NCI-H774 (cell line): Measurements from ENCODE around the gene GGTLC2.

ENCODE experiments used
- DNase-seq: peaks from one replicate; lab custom pipeline; 2025; lab: John Stamatoyannopoulos, UW

The GGTLC2 gene

DNA sequence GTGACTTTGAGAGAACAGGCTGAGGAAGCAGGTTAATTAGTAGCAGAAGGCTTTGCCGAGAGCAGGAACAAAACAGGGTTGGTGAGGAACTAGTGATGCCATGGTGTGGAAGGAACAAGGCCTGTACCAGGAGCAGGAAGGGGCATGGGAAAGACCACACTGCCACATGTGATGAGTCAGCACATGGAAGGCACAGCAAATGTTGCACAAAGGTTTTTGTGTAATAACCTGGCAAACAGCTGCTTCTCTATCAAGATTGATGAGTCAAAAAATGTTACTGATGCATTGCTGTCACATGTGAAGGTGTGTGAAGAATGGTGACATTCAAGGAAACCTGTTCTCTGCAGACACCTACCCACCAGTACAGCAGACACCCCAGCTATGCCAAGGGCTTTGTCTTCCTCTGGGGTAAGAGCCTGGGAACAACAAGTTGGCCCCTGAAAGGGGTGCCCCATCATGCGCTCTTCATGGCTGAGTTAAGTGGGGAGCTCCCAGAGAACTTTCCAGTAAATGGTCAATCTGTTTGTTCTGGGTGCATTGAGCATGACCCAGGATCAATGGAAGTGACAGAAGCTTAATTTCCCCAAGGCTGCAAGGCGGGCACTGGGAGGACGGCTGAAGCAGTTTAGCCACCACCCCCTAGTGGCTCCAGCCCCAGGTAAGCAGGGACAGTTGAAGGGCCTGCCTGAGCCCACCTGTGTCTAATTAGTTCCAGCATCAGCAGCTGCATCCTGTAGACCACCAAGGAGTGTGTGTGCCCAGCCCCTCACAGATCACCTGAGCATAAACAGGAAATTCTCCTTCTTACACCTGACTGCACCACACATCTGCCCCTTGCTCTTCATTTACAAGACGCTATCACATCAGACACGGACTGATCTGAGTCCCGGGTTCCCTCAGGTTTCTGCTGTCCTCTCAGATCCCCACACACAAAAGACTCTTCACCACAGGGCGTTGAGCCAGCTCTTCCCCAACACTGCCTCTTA, 47.6 kb downstream of the GGTLC2 start:
- DNase-seq, result no peak

- peak; percentile 37 for DNase-seq
These were observed 48.5 kb downstream of the GGTLC2 start for GRCh38 chr22:22692707-22693530.

GRCh38 chr22:22693531-22693884, 49.1 kb downstream of the GGTLC2 start:
- DNase-seq, result no peak

DNA sequence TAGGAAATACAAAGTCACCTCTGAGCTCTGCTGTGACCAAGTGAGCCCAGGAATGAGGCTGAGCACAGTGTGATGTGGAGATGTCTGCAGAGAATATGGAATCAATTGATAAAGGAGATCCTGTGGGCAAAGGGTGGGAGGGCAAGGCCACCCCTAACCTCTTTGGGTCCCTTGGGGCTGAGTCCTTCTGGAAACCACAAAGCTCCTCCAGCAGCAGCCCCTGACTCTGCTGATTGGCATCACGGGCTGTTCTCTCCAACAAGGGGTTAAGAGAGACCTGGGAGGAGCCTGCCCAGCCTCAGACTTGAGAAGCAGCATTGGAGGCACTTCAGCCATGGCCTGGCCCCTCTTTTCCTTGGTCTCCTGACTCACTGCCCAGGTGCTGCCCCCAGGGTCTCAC, 49.7 kb downstream of the GGTLC2 start:
- DNase-seq, result no peak

GRCh38 chr22:22696104-22696503, 51.7 kb downstream of the GGTLC2 start:
- no peak for DNase-seq
